ENCODE measurements around the gene FMR1NB.
A peak's percentile ranks its signal among the peaks of the same experiment; 100 is the strongest.

Gene FMR1NB

GRCh38 chrX:147981038-147981752 is at the start of gene FMR1NB:
TSS of gene FMR1NB (plus strand) at chrX:147981337. CDS start at chrX:147981403, 66 bp downstream.
- no peak for DNase-seq (ENCODE audit: low spot score)

- DNase-seq (ENCODE audit: low spot score): no peak
These were observed 47.3 kb upstream of the FMR1NB start for GRCh38 chrX:147933815-147934214.

- no peak for DNase-seq (ENCODE audit: low spot score)
These were observed 45.9 kb upstream of the FMR1NB start for GRCh38 chrX:147935156-147935758.

GRCh38 chrX:147945286-147945685 is 35.9 kb upstream of the FMR1NB start:
- DNase-seq (ENCODE audit: low spot score): no peak

GRCh38 chrX:147948531-147948930 is 32.6 kb upstream of the FMR1NB start:
- DNase-seq (ENCODE audit: low spot score): no peak

- no peak for DNase-seq (ENCODE audit: low spot score)
These were observed 30.8 kb upstream of the FMR1NB start for GRCh38 chrX:147950352-147950751.

GRCh38 chrX:147953976-147954375 is 27.2 kb upstream of the FMR1NB start:
- DNase-seq (ENCODE audit: low spot score): no peak

- no peak for DNase-seq (ENCODE audit: low spot score)
These were observed 23.8 kb upstream of the FMR1NB start for GRCh38 chrX:147957291-147957690.

- DNase-seq (ENCODE audit: low spot score): no peak
These were observed 22.8 kb upstream of the FMR1NB start for GRCh38 chrX:147958291-147958690.

- DNase-seq (ENCODE audit: low spot score): no peak
These were observed 20.4 kb upstream of the FMR1NB start for GRCh38 chrX:147960722-147961121.

GRCh38 chrX:147962476-147962875 is 18.7 kb upstream of the FMR1NB start:
- DNase-seq (ENCODE audit: low spot score): no peak

- no peak for DNase-seq (ENCODE audit: low spot score)
These were observed 2.2 kb upstream of the FMR1NB start for GRCh38 chrX:147978931-147979330.

- no peak for DNase-seq (ENCODE audit: low spot score)
These were observed 39.2 kb downstream of the FMR1NB start for GRCh38 chrX:148020329-148020728.

GRCh38 chrX:148024425-148025148 is 43.5 kb downstream of the FMR1NB start:
- no peak for DNase-seq (ENCODE audit: low spot score)

- no peak for DNase-seq (ENCODE audit: low spot score)
These were observed 54.2 kb downstream of the FMR1NB start for GRCh38 chrX:148035380-148035779.

GRCh38 chrX:148037020-148037419 is 55.9 kb downstream of the FMR1NB start:
- DNase-seq (ENCODE audit: low spot score): no peak

- DNase-seq (ENCODE audit: low spot score): no peak
These were observed 62.2 kb downstream of the FMR1NB start for GRCh38 chrX:148043271-148043855.

- DNase-seq (ENCODE audit: low spot score): no peak
These were observed 66.1 kb downstream of the FMR1NB start for GRCh38 chrX:148047200-148047599.

- DNase-seq (ENCODE audit: low spot score): peak; percentile 42
These were observed 68.3 kb downstream of the FMR1NB start for GRCh38 chrX:148049441-148049840.

GRCh38 chrX:148051973-148052372 is 70.8 kb downstream of the FMR1NB start:
- DNase-seq (ENCODE audit: low spot score): no peak

GRCh38 chrX:148067285-148067684 is 86.1 kb downstream of the FMR1NB start:
- no peak for DNase-seq (ENCODE audit: low spot score)

- no peak for DNase-seq (ENCODE audit: low spot score)
These were observed 88.8 kb downstream of the FMR1NB start for GRCh38 chrX:148069759-148070503.

Data from kidney capillary endothelial cell (primary cell).